ENCODE results near the gene PCDHB4.
"Not testable (repeated sequence)": the region's sequence is repeated elsewhere in the genome, so short reads cannot be mapped to it uniquely, and the experiment has no call there.

PCDHB4 gene

GRCh38 chr5:141150224-141150992 is 28.8 kb downstream of the PCDHB4 start:
- no peak for DNase-seq

GRCh38 chr5:141150993-141151325 is 29.3 kb downstream of the PCDHB4 start:
- no peak for DNase-seq

- not testable (repeated sequence) for DNase-seq
Observed at GRCh38 chr5:141151632-141152031, 30.0 kb downstream of the PCDHB4 start.

- not testable (repeated sequence) for DNase-seq
Observed at GRCh38 chr5:141152096-141152495, 30.5 kb downstream of the PCDHB4 start.

GRCh38 chr5:141155540-141156374 is 34.1 kb downstream of the PCDHB4 start:
- no peak for DNase-seq

GRCh38 chr5:141157356-141157755 is 35.7 kb downstream of the PCDHB4 start:
- DNase-seq: not testable (repeated sequence)

GRCh38 chr5:141157901-141158300 is 36.3 kb downstream of the PCDHB4 start:
- not testable (repeated sequence) for DNase-seq

- no peak for DNase-seq
Observed at GRCh38 chr5:141172381-141173204, 51.0 kb downstream of the PCDHB4 start, which contains the start of gene PCDHB7. Gene PCDHB7, plus strand, starts transcription at chr5:141172644. Its CDS starts 192 bp downstream, at chr5:141172836.

- DNase-seq: not testable (repeated sequence)
Observed at GRCh38 chr5:141174291-141175104, 52.9 kb downstream of the PCDHB4 start.

Data from GOT3 (cell line).